NCI-H128 (cell line): ENCODE measurements around the gene RNF114.
A peak's percentile ranks its signal among the peaks of the same experiment; 100 is the strongest.

ENCODE experiments used
- DNase-seq: peaks from one replicate; lab custom pipeline; 2025; ENCODE audit not compliant: unreplicated experiment; lab: John Stamatoyannopoulos, UW

The RNF114 gene

DNA sequence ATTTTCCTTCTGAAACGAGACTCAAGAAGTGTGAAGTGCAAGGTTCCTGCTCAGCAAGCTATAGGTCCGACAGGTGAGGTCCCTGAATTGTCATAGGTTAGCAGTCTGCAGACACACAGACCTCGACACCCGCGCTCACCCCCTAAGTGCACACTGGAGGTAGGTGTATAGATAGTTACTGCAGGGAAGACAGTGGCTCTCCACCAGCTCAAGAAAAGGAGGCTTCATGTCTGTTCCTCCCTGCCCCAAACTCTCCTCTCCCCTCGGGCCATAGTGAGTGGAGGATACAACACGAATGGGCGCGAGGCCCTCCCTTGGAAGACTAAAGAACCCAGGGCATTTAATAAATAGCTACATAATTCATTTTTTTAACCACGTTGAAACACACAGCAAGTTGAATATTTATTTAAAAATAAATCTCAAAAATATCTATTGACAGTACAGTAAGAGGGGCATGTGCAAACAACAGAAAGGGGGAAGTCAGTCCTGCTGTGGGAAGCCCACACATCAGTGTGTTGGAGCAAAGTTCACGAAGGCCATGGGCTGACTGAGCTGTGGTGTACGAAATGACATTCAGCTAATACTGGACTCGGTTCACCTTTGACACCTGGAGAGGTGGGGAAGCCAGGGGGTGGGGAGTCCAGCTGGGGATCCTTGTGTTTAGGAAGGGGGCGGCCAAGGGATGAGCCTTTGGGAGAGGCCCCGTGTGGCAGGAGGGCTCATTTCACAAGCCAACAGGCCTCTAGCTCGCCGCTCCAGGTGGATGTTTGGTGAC is 31.6 kb upstream of the RNF114 start:
- no peak for DNase-seq

DNA sequence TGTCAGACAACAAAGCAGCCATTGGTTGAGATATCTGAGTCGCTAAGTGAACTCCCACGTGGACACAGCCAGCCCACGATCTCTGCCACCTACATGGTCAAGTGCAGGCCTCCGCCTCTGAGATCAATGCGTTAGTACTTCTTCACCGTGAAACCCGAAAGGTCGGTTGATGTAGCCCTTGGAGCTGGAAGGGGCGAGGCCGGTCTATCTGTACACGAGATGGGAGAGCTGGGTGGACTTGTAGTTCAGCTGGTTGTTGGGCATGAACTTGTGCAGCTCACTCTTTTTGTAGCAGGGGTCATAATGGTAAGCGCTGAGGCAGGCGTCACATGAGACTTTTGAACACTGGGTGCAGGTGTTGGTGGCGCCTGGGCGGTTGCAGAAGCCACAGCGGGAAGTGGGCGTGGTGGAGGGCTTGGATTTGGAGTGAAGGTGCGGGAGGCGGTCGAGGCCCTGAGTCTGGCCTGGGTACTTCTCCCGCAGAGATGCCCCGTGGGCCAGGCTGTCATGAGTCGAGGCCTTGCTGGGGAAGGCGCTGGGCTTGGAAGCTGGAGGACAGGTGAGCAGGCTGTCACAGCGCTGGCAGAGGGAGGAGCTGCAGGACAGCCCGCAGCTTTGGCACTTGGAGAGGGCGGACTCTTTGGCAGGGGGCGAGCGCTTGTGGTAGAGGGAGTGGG is 30.6 kb upstream of the RNF114 start:
- no peak for DNase-seq

DNA sequence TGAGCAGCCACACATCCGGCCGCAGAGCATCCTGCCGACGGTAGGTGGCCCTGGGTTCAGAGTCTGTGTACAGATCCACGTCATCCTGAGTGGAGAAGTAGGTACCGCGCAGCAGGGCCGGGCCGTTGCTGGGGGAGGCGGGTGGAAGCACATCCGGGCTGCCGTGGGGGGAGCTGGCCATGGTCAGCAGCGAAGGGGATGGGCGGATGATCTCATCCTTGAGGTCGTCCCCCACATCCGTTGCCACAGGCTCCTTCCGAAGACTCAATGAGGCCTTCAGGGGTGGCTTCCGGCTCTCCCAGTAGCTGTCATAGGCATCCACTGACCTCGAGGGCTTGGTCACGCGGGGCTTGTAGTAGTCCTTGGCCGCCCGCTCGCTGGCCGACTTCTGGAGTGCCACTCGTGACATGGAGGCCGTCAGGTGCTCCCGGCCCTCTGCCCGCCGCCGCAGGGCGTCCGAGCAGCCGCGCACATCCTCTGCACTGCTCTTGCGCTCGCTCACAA is 30.0 kb upstream of the RNF114 start:
- DNase-seq: no peak

DNA sequence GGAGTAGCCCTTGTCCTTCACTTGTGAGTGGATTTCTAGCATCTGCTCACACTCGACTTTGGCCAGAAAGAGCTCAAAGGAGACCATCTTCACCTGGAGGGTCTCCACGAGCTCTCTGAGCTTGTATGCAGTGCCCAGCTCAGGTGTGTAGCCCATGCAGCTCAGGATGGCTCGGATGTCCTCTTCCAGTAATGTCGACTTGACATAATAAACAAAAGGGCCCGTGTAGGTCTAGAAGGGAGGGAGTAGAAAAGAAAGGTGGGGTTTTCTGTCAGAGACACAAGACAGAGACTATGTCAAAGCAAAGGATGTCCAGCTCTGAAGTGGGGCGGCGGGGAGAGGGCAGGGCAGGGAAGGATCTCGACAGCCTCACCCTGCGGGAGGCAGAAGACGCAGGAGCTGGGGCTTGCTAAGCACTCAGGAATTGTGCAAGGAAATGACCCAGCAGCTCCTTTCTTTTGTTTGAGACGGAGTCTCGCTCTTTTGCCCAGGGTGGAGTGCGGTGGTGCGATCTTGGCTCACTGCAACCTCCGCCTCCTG is 29.5 kb upstream of the RNF114 start:
- DNase-seq: no peak

DNA sequence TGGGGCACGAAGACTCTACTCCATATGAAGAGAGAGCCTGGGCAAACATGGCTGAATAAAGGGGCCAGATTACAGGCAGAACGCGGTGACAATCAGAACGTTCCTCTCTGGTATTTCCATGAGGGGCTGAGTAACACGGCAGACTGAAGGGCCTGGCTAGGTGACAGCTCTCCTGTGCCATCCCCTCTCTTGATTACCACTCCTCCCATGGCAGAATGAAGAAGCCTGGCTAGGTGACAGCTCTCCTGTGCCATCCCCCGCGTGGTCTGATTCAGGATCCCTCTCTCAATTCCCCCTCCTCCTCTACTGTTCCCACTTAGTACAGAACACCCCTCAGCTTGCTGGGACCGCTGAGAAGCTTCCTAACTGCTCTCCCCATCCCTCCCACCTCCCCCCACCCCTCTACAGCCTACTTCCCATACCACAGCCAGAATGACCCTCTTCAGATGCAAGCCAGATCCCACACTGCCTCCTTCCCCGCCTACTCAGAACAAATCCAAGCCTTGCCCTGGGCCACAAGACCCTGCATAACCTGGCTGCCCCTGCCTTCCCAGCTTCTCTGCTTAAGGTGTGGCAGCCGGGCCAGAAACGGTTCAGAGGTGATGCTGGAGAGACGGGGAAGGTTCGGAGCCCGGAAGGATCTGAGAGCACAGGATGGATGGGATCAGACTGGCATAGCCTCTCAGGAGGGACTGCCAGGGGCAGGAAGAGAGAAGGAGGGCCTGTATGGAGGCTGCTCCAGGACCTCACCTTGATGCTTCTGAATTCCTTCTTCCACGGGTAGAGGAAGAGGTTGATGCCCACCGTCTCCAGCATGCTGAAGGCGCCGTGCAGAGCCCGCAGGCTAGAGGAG is 28.6 kb upstream of the RNF114 start:
- DNase-seq: no peak

DNA sequence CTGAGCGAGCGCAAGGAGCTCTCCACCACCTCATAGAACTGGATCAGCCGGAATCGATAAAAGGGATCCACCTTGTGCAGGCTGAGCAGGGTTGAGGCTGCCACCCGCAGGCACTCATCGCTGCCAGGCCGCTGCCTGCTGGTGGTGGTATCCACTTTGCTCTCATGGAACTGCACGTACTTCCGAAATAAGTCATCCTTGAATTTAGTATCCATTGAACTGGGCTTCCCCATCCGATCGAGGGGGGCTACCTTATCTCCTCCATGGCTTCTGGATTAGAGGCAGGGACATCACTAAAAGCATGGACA is 28.0 kb upstream of the RNF114 start:
- no peak for DNase-seq

DNA sequence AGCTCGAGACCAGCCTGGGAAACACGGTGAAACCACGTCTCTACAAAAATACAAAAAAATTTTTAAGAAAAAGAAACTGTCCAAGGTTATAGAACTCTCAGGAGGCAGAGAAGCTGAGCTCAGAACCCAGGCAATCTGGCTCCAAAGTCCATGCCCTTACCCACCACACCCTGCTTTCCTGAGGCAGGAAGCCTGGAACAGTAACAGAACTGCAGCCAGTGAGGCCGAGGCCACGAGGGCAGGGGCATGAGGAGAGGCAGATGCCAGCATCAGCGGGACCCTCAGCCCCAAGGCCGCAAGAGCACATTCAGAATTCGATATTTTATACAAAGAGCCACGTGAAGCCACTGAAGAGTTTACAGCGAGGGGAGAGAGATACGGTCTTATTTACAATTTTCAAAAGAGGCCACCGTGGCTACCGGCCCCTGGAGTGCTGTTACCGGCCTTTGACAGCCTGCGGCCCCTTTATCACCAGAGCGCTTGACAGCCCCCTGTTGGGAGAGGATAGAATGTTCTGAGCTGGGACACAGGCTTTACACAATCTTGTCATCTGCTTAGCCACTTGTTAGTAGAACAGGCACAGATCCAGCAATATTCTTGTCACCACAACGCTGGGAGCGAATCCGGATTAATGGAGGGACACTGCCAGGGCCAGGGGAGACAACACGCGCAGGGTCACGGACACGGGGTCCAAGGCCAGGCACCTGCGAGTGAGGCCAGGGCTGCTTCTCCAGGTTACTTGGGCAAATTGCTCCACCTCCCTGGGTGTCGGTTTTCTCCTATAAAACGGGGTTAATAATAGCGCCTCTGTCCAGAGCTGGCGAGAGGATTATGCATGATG is 26.5 kb upstream of the RNF114 start:
- DNase-seq: no peak

DNA sequence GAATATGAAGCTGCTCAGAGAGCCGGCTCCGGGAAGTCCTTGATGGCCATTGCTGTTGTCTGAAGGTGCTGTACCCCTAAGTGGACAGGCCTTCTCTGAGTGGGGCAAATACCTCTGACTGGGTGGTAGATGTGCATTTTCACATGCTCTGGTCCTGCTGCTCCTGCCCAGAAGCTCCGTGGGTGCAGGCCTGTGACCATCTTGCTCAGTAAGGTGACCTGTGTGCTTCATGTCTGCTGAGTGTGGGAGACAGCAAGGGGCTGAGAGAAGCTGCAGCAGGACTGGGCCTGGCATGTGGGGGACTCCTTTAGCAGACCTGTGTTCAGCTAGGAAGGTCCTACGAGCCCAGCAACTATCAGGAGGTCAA is 25.9 kb upstream of the RNF114 start:
- DNase-seq: no peak

DNA sequence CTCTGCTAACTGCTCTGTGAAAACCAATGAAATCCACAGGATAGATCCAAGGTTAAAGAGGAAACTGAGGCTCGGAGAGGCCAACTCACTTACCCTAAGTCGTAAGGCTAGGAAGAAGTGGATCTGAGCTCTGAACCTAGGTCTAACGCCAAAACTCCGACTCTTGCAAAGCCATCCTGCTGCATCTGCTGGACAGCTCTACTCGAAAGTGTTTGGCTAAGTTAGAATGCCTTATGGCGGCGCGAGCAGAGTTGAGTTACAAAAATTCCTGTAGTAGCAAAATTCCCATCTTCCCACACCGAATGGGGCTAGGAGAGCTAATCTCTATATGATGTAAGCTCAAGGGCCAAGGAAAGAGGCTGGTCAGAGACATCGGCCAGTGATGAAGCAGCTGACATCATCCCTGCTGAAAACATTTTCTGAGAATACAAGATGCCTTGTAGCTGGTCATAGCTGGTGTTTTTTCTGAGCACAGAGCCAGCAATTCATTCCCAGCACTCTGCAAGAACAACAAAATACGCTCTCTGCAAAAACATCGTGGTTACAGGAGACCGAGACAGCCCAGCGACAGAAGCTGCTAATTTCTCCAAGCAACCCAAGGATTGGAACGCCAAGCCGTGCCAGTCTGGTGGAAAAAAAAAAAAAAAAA is 22.7 kb upstream of the RNF114 start:
- DNase-seq: no peak

DNA sequence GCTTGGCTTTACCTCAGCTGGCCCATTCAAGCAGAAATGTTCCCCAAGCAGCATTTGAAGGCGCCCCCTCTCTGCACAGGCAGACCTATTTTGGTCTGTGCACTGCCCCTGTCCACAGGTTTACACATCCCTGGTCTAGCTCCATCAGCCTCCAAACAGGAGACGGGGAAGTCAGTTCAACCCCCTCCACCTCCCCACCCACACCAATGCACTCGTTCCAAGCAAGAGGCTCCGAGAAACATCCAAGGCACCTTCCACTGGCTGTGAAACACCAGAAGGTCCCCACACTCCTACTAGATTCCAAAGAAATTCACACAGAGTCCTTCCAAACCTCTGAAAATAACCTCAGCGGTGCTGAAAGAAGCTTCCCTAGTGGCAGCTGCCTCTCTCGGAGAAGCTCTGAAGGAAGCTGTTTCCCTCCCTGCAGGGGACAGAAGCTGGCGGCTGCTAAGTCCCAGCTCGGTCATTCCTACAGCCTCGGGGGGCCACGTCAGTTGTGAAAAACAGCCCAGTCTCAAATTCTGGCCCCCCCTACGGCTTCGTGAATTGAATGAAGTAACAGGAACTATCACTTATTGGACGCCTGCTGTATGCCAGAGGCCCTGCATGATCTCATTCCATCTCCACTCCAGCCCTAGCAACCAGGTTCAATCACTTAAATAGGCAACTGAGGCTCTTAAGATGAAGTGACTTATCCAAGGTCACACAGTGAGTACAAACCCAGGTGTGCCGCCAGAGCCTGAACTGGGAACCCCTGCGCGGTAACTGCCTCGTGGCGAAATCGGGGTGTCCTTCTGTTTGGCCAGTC is 21.7 kb upstream of the RNF114 start:
- no peak for DNase-seq

DNA sequence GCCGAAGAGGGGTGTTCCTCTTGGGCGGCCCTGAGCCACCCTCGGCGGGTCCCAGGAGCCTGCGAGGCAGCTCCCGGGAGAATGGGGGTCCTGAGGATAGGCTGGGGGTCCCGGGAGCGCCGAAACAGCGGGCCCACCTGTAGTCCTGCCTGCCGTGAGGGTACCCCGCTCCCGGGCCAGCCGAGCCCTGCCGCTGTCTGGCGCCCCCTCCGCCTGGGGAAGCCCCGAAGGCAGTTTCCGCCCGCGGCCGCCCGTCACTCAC is 21.1 kb upstream of the RNF114 start:
- no peak for DNase-seq

DNA sequence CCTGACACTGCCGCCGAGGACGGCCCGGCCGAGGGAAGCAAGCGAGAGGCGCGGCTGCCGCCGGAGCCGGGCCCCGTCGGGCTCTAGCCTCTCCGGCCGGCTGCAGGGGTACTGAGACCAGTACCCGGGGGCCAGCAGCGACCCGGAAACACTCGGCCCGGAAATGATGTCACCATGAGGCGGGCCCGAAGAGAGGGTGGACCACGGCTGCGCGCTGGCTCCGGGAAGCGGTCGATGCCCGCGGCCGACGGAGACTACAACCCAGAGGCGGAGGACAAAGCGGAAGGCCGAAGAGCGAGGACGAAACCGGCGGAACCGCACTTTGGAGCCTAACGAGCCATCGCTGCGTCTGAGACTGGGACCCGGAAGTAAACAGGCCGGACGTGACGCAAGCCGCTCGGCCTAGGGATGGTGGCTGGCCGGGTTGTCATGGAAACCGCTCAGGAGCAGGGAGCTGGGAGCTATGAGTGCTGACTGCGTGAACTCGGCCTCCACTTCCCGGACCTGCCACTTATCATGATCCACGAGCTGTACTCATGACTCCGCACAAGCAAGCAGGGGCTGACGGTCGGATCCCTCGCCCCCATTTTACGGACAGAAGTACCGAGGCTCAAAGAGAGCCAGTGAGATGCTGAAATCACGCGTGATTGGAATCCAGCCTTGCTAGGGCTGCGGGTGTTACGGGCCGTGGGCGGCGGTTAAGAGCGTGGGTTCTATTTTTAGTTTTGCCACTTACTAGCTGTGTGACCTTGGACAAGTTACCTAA is 20.6 kb upstream of the RNF114 start, which contains the start of gene SPATA2:
Gene SPATA2, minus strand, starts transcription at position 150 of the 766 bp plus-strand sequence. CDS start 7,039 bp downstream, outside the sequence.
- peak; percentile 77 for DNase-seq

DNA sequence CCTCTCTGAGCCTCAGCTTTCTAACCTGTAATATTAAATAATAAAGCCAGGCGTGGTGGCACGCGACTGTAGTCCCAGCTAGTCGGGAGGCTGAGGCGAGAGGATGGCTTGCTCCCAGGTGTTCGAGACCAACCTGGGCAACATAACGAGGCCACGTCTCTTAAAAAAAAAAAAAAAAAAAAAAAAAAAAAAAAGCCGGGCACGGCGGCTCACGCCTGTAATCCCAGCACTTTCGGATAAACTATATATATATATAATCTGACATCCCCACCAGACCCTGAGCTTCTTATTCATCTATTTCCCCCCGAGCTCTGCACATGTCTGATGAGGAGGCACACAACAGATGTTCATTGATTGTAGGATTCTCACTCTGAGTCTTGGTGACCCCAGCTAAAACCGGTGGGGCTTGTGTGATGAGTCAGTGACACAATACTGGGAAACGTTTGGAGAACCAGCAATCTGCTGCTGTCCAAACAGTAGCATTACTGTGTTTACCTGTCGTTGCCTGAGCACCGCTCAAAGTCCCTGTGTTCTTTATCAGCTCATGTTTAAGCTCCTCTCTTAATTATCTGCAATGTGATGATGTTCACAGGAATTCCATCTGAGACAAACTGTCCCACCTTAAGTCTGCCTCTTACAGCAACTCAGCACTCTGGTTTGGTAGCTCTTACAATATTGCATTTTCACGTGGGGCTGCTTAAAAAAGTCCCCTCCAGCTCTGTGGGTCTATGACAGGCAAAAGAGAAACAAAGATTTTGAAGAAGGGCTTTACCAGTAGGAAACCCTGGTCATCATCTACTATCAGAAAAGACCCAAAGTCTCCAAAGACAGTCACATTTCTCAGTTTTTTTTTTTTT is 19.8 kb upstream of the RNF114 start:
- no peak for DNase-seq

DNA sequence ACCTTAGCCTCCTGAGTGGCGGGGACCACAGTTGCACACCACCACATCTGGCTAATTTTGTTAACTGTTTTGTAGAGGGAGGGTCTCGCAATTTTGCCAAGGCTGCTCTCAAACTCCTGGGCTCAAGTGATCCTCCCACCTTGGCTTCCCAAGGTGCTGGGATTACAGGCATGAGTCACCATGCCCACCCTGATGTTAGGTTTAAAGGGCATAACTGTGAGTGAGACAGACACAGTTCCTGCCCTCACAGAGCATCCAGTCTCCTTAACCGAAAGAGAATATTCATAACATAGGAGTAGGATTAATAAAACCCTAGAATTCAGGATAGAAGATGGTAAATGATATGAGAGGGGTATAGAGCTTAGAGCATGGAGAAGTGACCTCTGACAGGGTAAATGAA is 17.8 kb upstream of the RNF114 start:
- DNase-seq: no peak

DNA sequence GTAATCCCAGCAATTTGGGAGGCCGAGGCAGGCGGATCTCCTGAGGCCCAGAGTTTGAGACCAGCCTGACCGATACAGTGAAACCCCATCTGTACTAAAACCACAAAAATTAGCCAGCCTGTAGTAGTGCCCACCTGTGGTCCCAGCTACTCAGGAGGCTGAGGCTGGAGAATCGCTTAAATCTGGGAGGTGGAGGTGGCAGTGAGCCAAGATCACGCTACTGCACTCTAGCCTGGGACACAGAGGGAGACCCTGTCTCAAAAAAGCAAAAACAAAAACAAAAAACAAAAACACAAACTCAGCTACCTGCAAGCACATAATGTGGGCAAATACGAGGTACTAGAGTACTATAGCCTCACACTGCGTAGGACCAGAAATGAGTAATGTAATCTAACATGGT is 17.2 kb upstream of the RNF114 start:
- DNase-seq: no peak

DNA sequence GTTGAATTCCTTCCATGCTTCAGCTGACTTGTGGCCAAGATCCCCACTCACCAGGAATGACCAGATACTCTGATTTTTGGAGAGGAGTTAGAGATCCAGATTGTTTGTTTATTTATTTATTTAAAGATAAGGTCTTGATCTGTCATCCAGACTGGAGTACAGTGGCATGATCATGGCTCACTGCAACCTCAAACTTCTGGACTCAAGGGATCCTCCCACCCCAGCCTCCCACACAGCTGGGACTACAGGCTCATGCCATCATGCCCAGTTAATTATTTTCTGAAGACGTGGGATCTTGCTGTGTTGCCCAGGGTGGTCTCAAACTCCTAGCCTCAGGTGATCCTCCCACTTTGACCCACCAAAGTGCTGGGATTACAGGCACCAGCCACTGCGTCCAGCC is 16.7 kb upstream of the RNF114 start:
- DNase-seq: no peak

DNA sequence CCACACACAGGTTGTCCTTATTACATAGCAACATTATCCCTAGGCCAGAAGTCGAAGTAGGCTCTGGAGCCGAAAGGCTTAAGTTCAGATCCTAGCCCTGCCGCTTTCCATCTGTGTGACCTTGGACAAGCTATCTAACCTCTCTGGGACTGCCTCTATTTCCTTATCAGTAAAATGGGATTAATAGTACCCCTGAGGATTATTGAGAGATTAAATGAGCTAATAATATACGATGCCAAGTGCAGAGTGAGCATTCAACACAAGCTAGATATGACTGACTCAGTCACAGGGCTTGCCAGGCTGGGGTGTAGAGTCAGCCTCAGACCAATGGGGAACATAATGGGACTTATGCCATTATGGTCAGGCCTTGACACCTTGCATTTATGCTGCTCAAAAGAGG is 11.9 kb upstream of the RNF114 start:
- DNase-seq: no peak

DNA sequence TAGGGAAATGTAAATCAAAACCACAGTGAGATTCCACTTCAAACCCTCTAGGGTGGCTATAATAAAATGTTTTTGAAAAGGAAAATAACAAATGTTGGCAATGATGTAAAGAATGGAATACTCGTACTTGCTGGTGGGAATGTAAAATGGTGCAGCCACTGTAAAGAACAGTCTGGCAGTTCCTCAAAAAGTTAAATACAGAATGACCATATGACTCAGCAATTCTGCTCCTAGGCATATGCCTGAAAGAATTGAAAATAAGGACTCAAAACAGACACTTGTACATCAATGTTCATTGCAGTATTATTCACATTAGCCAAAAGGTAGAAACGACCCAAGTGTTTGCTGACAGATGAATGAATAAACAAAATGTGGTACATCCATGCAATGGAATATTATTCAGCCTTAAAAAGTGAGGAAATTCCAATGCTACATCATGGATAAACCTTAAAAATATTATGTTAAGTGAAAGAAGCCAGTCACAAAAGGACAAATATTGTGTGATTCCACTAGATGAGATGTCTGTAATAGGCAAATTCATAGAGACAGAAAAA is 10.2 kb upstream of the RNF114 start:
- DNase-seq: no peak
